Choroid plexus epithelial cell (primary cell): Measurements from ENCODE around the gene PCED1A.

ENCODE experiments used
- DNase-seq: peaks from one replicate; pipeline ENCODE4 v3.0.0-alpha.2; 2010; ENCODE audit warnings: low read depth
- H3K4me3 ChIP-seq: 2 replicates; pipeline ENCODE4 v1.5.1; 2011; ENCODE audit warnings: low read depth, mild to moderate bottlenecking, control low read depth, low read length, moderate library complexity
- CTCF ChIP-seq: conservative IDR thresholded peaks from 2 replicates; pipeline ENCODE4 v1.5.1; 2011; ENCODE audit warnings: low read depth, mild to moderate bottlenecking, control low read depth, inconsistent platforms, low read length, moderate library complexity

The PCED1A gene

GRCh38 chr20:2798814-2799213, 41.6 kb downstream of the PCED1A start:
- DNase-seq: peak; percentile 59
- H3K4me3 ChIP-seq: no peak overlapping the region
- no peak for TF ChIP-seq CTCF

- TF ChIP-seq CTCF: no peak
- DNase-seq: no peak
- H3K4me3 ChIP-seq: no peak overlapping the region
Observed at GRCh38 chr20:2798095-2798805, 42.2 kb downstream of the PCED1A start.

GRCh38 chr20:2797136-2797983, 43.1 kb downstream of the PCED1A start:
- no peak overlapping the region for H3K4me3 ChIP-seq
- no peak for DNase-seq
- TF ChIP-seq CTCF: no peak

- no peak overlapping the region for H3K4me3 ChIP-seq
- no peak for DNase-seq
- no peak for TF ChIP-seq CTCF
Observed at GRCh38 chr20:2796011-2796660, 44.3 kb downstream of the PCED1A start.

GRCh38 chr20:2795451-2795850, 45.0 kb downstream of the PCED1A start:
- DNase-seq: no peak
- H3K4me3 ChIP-seq: no peak overlapping the region
- no peak for TF ChIP-seq CTCF

- H3K4me3 ChIP-seq: no peak overlapping the region
- no peak for DNase-seq
- no peak for TF ChIP-seq CTCF
Observed at GRCh38 chr20:2794866-2795447, 45.5 kb downstream of the PCED1A start.
